ENCODE results near the gene EML3.
"Not testable (repeated sequence)": the region's sequence is repeated elsewhere in the genome, so short reads cannot be mapped to it uniquely, and the experiment has no call there.

EML3 gene

DNA sequence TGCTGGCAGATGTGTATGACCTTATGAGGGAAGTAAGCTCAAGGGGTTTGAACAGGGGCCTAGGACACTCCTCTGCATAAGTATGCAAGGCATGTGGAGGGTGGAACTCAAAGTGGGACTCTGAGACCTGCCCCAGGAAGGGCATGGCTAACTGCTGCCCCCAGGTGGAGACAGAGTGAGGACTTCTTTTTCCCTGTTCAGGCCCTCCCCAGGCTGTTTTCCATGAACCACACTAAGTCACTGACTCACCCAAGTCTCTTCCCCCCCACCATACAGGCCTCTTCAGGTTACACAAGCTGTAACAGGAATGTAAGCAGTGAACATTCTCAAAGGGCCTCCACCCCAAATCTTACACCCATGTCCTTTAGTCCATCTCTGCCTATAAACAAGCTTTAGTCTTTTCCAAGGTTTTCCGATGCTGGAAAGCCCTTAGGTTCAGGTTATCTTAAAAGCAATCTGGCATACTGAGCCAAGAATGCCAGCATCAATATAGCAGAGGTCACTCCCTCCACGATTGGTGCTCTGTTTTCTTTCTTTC is 51.9 kb downstream of the EML3 start:
- no peak for TF ChIP-seq ZNF274 (IDR thresholded peaks at IDR 0.05; ENCODE audit: low read depth, low read length)

DNA sequence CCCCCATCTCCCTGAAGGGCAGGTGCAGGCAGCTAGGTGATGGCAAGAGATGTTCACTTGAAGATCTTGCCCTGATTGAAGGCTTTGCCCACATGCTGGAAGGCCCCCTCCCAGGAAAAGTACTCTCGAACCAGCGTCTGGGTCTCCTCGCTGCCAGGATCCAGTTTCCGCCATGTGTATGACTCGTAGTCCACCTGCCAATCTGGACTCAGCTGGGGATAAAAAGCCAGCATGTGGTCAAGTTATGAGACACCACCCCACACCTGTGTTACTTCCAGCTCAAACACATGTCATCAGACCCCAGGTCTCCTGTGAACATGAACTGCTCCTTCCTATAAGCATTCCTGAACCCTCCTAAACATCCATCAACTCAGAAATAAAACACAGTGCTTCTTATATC is 52.9 kb downstream of the EML3 start:
- not testable (repeated sequence) for H3K4me3 ChIP-seq (ENCODE audit: low read length)

More for the DNA sequence above, 51.9 kb downstream of the EML3 start:
- H3K4me3 ChIP-seq (ENCODE audit: low read length) = no peak overlapping the region

DNA sequence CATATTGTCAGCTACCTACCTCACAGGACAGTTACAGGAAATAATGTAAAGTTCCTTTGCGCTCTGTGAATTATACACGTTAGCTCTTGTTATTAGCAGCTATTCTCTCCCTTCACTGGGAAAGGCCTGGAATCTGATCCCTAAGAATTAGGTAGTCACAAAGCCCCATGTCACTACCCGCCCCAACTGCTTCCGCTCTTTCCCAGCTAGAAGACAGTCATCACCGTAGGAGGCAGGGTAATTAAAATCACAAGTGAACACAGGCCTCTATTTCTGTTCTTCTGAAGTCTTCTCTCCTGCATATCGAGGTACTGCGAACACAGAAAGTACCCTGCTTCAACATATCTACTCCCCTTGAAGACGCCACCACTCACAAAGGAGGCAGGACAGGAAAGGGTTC is 53.4 kb downstream of the EML3 start:
- H3K4me3 ChIP-seq (ENCODE audit: low read length) = no peak overlapping the region
- TF ChIP-seq ZNF274 (IDR thresholded peaks at IDR 0.05; ENCODE audit: low read depth, low read length) = no peak

GRCh38 chr11:62558669-62559068 is 53.9 kb downstream of the EML3 start:
- no peak overlapping the region for H3K4me3 ChIP-seq (ENCODE audit: low read length)
- TF ChIP-seq ZNF274 (IDR thresholded peaks at IDR 0.05; ENCODE audit: low read depth, low read length) = no peak

GRCh38 chr11:62556875-62557631 is 55.5 kb downstream of the EML3 start:
- no peak for TF ChIP-seq ZNF274 (IDR thresholded peaks at IDR 0.05; ENCODE audit: low read depth, low read length)
- H3K4me3 ChIP-seq (ENCODE audit: low read length) = peak overlapping the region; percentile 2; the same call in 1 of the 2 replicates

DNA sequence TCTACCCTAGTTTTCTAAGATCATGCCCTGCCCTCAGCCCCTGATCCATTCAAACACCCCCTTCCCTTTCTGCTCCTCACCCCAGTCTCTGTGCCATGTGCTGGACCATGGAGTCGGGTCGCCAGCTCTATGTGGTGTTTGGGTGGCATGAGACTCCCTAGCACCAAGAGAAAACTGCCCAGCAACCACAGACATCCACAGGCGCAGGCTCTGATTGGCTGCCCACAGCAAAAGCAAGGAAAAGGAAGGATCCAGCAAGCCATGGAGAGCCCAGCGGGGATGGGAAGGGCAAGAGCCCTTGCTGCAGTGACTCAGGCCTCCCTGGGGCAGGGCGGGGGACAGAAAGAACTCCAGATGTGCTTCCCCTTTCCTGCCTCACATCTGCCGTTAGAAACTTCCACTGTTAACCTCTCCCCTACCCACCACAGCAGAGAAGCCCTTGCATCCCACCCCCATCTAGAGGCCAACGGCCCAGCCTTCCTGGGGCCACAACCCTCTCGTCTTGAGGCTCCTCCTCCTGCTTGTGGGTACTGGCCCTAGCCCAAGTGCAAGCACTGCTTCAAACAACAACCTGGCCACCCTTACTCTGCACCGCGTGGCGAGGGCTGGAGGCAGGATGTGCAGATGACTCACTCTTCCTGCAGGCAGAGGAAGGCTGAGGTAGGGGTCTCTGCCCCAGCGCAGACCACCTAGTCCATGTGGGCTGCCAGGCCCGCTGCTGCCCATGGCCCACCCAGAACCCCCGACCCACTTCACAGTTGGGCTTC is 56.3 kb downstream of the EML3 start:
- peak overlapping the region; percentile 11; the same call in 1 of the 2 replicates for H3K4me3 ChIP-seq (ENCODE audit: low read length)
- TF ChIP-seq ZNF274 (IDR thresholded peaks at IDR 0.05; ENCODE audit: low read depth, low read length) = no peak

DNA sequence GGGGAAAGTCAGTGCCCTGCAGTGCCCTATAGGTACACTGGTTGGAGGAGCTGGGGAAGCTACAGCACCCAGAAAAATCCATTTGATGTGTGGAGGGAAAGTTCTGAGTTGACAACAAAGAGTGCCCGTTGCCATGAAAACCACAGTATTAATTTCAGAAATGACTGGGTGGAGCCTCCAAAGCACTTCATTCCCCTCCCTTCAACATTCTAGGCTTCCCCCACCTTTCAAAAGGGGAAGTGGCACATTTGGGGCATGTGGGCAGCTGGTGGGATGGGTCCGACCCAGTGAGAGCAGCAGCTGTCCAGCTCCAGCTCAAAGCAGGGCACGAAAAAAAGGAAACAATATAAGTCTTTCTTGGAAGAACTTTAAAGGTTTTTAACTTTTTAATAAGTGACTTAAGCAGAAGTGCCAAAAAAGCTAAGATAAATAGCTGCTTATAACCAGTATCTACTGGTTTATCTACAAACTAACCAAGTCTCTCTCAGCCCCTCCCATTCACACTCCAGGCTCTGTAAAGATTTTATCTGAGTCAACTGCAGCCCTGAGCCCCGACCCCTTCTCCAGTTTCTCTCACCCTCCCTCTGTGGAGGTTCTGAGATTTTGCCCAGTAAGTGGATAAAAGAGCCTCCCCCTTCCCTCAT is 57.0 kb downstream of the EML3 start:
- H3K4me3 ChIP-seq (ENCODE audit: low read length) = peak overlapping the region; percentile 11; the same call in 1 of the 2 replicates
- TF ChIP-seq ZNF274 (IDR thresholded peaks at IDR 0.05; ENCODE audit: low read depth, low read length) = no peak

GRCh38 chr11:62554387-62555167 is 58.0 kb downstream of the EML3 start:
- TF ChIP-seq ZNF274 (IDR thresholded peaks at IDR 0.05; ENCODE audit: low read depth, low read length) = no peak
- H3K4me3 ChIP-seq (ENCODE audit: low read length) = no peak overlapping the region

GRCh38 chr11:62553839-62554361 is 58.7 kb downstream of the EML3 start:
- no peak for TF ChIP-seq ZNF274 (IDR thresholded peaks at IDR 0.05; ENCODE audit: low read depth, low read length)
- H3K4me3 ChIP-seq (ENCODE audit: low read length) = no peak overlapping the region

DNA sequence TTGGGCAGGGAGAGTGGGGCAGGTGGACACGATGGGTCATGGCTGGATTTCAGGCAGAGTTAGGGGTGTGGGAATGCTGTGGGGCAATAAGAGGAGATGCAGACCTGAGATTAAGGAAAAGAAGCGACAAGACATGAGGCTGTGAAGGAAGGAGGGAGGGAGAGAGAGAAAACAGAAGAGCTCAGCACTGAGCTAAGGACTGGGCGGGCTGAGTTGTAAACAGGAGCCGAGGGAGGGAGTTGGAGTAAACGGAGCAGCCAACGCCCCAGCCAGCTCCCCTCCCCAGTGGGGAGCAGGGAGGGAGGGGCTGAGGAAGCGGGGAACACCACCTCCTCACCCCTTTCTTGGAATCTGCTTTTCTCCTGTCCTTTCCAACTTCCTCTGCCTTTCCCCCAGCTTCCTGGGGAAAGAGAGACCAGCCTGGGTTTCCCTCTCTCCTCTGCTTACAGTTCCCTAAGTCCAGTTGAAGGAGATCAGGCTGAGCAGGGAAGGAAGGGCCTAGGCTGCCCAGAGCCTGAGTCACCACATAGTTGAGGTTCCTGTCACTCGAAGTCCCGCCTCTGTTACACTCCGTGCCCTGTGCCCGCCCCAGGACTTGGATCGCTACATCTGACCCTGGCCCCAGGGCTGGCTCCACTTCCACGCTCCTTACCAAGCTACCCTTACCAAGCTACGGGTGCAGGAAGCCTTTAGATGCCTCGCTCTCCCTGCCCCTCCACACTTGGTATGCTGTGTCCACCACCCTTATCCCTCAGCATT is 59.3 kb downstream of the EML3 start:
- H3K4me3 ChIP-seq (ENCODE audit: low read length) = no peak overlapping the region

DNA sequence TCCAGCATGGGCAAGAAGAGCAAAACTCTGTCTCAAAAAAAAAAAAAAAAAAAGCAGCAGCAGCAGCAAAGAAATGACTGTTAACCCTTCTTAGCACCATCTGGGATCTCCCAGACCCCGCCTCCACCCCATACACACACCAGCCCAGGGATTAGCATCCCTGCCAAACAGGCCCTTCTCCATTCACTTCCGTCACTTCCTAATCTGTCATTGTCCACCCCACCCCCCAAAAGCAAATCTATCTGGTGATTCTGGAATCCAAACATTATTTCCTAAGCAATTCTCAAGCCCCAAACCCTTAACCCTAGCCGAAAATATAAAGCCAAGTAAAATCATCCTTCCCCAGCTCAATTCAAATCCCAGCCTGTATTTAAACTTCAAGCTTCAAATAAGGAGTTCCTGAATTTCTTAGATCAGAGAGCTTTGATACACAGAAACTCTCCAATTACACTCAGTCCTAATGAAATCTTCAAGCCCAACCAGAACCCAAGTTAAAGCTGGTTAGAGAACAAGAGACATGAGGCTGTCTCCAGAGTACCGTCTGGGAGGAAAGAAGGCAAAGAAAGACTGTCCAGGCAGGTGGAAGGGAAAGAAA is 60.0 kb downstream of the EML3 start:
- no peak for TF ChIP-seq ZNF274 (IDR thresholded peaks at IDR 0.05; ENCODE audit: low read depth, low read length)
- H3K4me3 ChIP-seq (ENCODE audit: low read length) = no peak overlapping the region

More for the DNA sequence above, 59.3 kb downstream of the EML3 start:
- no peak for TF ChIP-seq ZNF274 (IDR thresholded peaks at IDR 0.05; ENCODE audit: low read depth, low read length)

All from GM08714 (cell line).